Activated naive CD8-positive, alpha-beta T cell treated with anti-CD3 and anti-CD28 coated beads, Interleukin-2, amount 10 ng/mL, durations not matched to agents 7 days and 5 days (primary cell): Measurements from ENCODE around the gene UBA5. TPM values are rescaled to one million over a fixed set of nuclear protein-coding genes. Genes with fewer than 3 reads are reported as not detected.

Source experiments
- ATAC-seq: fragments of 150-1000 bp; cut with Tn5 transposase; one replicate; pipeline ENCODE4 v1.10.0; 2021; ENCODE audit warnings: low read depth, moderate library complexity
- POLR2A ChIA-PET: fragments of 350-600 bp; sonication (Branson Sonifier 250); formaldehyde crosslinking; loops from one replicate; lab custom pipeline; 2021; ENCODE audit warnings: antibody characterized with exemption; lab: Charles Lee
- DNase-seq: peaks from one replicate; pipeline ENCODE4 v3.0.0; 2021
- H3K27ac Mint-ChIP-seq: one replicate; pipeline ENCODE4 v1.8.0; 2022; ENCODE audit warnings: mild to moderate bottlenecking, mixed read lengths
- H3K27me3 Mint-ChIP-seq: one replicate; pipeline ENCODE4 v1.8.0; 2022; ENCODE audit warnings: mild to moderate bottlenecking, moderate library complexity, mixed read lengths
- H3K36me3 Mint-ChIP-seq: one replicate; pipeline ENCODE4 v1.8.0; 2021; ENCODE audit warnings: mild to moderate bottlenecking, mixed read lengths
- H3K4me1 Mint-ChIP-seq: one replicate; pipeline ENCODE4 v1.8.0; 2021; ENCODE audit warnings: mixed read lengths
- H3K4me3 Mint-ChIP-seq: one replicate; pipeline ENCODE4 v1.8.0; 2022; ENCODE audit warnings: mild to moderate bottlenecking, moderate library complexity, mixed read lengths
- H3K9me3 Mint-ChIP-seq: one replicate; pipeline ENCODE4 v1.8.0; 2021; ENCODE audit warnings: mixed read lengths
- total RNA-seq, 2 experiments: library from RNA; stranded (reverse); gene quantifications; one replicate each; pipeline ENCODE4 v1.2.3, GENCODE V29; 2021

UBA5 gene
- total RNA-seq, 2 experiments from 2014 or later = 33.6 to 43.3 TPM

DNA sequence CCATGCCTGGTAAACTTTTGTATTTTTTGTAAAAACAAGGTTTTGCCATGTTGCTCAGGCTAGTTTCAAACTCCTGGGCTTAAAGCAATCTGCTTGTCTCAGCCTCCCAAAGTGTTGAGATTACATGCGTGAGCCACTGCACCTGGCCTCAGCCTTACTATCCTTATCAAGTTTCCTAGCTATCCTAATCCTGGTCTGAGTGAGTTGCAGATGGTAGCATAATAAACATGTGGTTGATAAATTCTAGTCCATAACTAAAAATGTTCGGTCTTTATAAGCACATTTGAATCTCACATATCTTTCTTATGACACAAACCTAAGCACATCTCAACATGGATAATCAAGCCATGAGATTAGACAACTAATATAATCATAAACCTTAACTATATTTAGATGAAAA is 43.6 kb downstream of the UBA5 start:
- no peaks in the 10 kb centered on the region for H3K9me3 Mint-ChIP-seq
- H3K27ac Mint-ChIP-seq = no peak overlapping the region
- DNase-seq (no peak), ATAC-seq (no peak)
- peaks cover 21% of the 10 kb centered on the region for H3K36me3 Mint-ChIP-seq
- no peak overlapping the region for H3K4me3 Mint-ChIP-seq
- POLR2A ChIA-PET = no interaction called here
- H3K4me1 Mint-ChIP-seq = peaks cover 3% of the 10 kb centered on the region
- H3K27me3 Mint-ChIP-seq = no peaks in the 10 kb centered on the region

DNA sequence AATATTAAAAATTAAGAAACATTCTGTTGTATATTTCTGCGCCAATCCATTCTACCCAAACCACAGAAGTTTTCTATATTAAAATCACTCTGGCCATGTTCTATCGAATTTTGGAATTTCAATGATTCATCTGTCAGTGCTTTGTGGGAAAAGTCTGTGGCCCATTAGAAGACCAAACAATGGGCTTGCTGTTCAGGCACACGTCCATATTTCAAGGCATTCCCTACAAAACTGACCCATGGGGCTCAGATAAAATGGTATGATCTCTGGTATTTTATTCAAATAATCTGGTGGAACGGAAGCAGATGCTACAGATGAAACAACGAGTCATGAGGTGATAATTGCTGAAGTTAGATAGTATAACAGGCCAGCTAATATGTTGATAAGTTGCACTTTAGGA is 49.6 kb downstream of the UBA5 start:
- H3K27ac Mint-ChIP-seq = no peak overlapping the region
- no peak for ATAC-seq
- no peaks in the 10 kb centered on the region for H3K9me3 Mint-ChIP-seq
- POLR2A ChIA-PET = no interaction called here
- H3K4me3 Mint-ChIP-seq = no peak overlapping the region
- H3K4me1 Mint-ChIP-seq = peaks cover 2% of the 10 kb centered on the region
- H3K27me3 Mint-ChIP-seq = no peaks in the 10 kb centered on the region
- H3K36me3 Mint-ChIP-seq = peaks cover 13% of the 10 kb centered on the region
- no peak for DNase-seq

DNA sequence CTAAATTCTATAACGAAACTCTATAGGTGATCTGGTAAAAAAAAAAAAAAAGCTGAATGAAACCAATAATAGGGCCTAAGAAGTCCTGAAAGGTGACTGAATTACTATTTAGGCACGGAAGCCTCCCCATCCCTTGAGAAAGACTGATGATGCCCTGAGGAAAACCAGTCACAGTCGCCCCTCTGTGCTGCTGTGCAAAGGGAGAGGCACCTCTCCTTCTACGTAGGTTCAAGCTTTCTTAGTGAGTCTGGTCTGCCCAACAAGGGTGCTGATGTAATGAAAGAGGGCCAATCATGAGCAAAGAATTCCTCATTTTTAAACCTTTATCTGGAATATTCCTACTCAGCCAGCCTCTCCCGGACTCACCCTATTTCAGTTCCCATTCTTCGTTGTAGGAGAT is 50.2 kb downstream of the UBA5 start:
- H3K36me3 Mint-ChIP-seq = peaks cover 13% of the 10 kb centered on the region
- H3K27ac Mint-ChIP-seq = no peak overlapping the region
- H3K27me3 Mint-ChIP-seq = no peaks in the 10 kb centered on the region
- no peak for DNase-seq
- POLR2A ChIA-PET = no interaction called here
- peaks cover 2% of the 10 kb centered on the region for H3K4me1 Mint-ChIP-seq
- no peak overlapping the region for H3K4me3 Mint-ChIP-seq
- no peaks in the 10 kb centered on the region for H3K9me3 Mint-ChIP-seq
- ATAC-seq = no peak

DNA sequence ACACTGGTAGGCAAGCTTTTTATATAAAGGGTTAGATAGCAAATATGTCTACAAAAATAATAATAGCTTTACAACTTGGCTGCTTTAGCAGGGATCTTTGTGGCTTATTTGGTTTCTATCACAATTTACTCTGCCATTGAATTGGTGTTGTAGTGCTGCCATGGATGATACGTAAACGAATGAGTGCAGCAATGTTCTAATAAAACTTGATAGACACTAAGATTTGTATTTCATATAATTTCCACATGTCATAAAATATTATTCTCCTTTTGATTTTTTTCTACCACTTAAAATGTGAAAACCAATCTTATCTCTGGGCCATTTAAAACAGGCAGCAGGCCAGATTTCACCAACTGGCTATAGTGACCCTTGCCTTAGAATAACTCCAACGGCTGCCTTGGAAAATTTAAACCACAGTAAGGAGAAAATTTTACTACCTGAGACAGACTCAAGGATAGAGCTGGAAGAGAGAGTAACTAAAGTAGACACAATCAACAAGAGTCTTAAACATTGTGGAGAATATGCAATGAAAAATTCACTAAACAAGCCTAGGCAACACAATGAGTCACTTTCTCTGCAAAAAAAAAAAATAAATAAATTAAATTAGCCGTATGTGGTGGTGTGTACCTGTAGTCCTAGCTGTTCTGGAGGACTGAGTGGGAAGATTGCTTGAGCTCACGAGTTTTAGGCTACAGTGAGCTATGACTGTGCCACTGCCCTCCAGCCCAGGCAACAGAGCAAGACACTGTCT is 54.0 kb downstream of the UBA5 start:
- H3K36me3 Mint-ChIP-seq = peaks cover 21% of the 10 kb centered on the region
- no peaks in the 10 kb centered on the region for H3K9me3 Mint-ChIP-seq
- H3K4me1 Mint-ChIP-seq = no peaks in the 10 kb centered on the region

DNA sequence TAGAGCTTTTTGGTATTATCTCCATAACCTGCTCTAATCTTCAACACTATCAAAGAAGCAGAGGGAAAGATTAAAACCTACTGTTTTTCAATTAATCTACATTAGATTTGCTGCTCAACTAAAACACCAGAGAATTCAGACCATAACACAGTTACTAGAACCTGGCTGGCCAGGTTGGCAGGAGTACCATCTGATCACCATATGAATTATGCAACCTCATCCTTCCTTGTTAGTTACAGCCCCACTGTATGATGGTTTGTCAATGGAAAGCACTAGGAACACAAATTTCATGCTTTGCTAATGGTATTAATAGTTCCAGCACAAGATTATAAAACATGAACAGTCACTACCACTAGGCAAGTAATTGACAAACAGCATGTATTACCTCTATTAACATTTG is 56.2 kb downstream of the UBA5 start:
- no peak overlapping the region for H3K4me3 Mint-ChIP-seq
- H3K27me3 Mint-ChIP-seq = no peaks in the 10 kb centered on the region
- no peak overlapping the region for H3K27ac Mint-ChIP-seq
- H3K36me3 Mint-ChIP-seq = peaks cover 22% of the 10 kb centered on the region
- POLR2A ChIA-PET = no interaction called here
- DNase-seq = no peak
- ATAC-seq = no peak
- H3K9me3 Mint-ChIP-seq = no peaks in the 10 kb centered on the region
- peaks cover 11% of the 10 kb centered on the region for H3K4me1 Mint-ChIP-seq

More for the DNA sequence above, 54.0 kb downstream of the UBA5 start:
- DNase-seq (no peak), ATAC-seq (no peak)
- Mint-ChIP-seq H3K27me3 (no peaks in the 10 kb centered on the region), H3K27ac (no peak overlapping the region), H3K4me3 (no peak overlapping the region)
- POLR2A ChIA-PET = no interaction called here

DNA sequence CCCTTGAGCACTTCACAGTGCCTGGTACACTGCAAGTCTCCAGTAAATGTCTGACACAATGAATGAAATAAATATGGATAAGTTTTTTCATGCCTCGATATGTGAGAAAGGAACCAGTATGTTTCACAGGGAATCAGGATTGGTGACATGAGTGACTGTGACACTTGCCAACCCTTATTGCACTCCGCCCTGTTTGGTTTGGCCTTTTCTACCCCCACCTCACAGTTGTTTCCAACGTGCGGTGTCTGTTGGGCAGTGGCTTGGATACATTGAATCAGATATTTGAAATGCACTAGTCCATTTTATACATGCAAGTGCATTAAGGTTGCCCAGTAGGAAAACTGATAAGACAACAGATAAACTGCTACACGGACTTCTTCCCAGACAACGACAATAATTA is 60.1 kb downstream of the UBA5 start:
- DNase-seq (no peak), ATAC-seq (no peak)
- Mint-ChIP-seq H3K27ac (peak overlapping the region; percentile 11), H3K4me3 (peak overlapping the region; percentile 96), H3K9me3 (no peaks in the 10 kb centered on the region), H3K27me3 (no peaks in the 10 kb centered on the region), H3K4me1 (peaks cover 17% of the 10 kb centered on the region), H3K36me3 (peaks cover 22% of the 10 kb centered on the region)
- POLR2A ChIA-PET = no interaction called here

DNA sequence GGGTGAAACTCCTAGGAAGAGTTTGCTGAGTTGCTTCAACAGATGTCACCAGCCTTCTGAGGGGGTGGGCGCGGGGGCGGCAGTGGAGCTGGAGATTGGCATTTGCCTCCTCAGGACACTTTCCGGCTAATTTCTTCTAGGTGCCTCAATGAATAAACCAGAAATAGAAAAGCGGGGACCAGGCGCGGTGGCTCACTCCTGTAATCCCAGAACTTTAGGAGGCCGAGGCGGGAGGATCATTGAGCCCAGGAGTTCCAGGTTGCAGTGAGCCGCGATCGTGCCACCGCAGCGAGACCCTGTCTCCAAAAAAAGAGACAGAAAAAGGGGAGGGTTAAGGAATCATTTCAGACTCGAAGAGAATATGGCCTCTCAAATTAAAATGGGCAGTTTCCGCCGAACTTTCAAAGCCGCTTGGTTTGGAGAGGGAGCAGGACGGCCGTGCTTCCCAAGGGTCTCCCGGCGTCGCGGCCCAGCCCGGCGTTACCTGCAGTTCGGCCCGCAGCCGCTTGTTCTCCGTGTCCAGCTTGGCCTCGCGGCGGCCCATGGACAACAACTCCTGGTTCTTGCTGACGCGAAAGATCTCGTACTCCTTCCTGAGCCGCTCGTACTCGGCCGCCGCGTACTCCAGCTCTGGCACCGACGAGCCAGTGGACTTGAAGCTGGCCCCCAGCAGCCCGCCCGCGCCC is 61.5 kb downstream of the UBA5 start:
- Mint-ChIP-seq H3K4me1 (peaks cover 17% of the 10 kb centered on the region), H3K36me3 (peaks cover 15% of the 10 kb centered on the region), H3K27me3 (no peaks in the 10 kb centered on the region), H3K4me3 (peak overlapping the region; percentile 96), H3K9me3 (no peaks in the 10 kb centered on the region), H3K27ac (peak overlapping the region; percentile 90)
- POLR2A ChIA-PET = no interaction called here
- no peak for DNase-seq
- peak; percentile 37 for ATAC-seq

DNA sequence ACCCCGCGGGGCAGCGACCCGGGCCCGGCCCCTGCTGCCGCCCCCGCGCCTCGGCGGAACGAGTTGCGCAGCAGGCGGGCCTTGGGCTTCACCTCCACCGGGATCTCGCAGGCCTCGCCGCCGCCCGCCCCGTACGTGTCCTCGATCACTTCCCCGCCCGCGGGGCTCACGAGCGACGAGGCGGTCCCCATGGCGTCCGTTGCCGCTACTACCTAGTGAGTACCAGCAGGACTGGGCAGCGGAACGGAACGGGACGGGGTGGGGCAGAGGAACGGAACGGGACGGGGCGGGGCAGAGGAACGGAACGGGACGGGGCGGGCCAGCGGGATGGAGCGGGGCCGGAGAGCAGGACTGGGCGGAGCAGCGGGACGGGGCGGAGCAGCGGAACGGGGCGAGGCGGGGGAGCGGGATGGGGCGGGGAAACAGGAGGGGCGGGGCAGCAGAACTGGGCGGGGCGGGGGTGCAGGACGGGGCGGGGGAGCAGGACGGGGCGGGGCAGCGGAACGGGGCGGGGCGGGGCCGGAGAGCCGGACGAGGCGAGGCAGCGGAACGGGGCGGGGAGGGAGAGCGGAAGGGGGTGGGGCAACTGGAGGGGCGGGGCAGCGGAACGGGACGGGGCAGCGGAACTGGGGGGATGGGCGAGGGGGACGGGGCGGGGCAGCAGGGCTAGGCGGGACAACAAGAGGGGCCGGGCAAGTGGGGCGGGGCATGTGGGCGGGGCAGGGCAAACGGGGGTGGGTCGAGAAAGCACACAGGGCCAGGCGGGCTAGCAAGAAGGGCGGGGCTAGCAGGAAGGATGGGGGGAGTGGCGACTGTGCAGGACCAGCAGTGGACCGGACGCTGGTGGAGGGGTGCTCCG is 62.3 kb downstream of the UBA5 start, which contains the start of gene NPHP3:
NPHP3 (minus strand) TSS at position 245 of the 859 bp plus-strand sequence; CDS start at position 191, 54 bp downstream.
- peak within 1 kb of the TSS; percentile 96 for H3K4me3 Mint-ChIP-seq
- H3K36me3 Mint-ChIP-seq = peaks cover 13% of the 10 kb centered on the region
- H3K4me1 Mint-ChIP-seq = peaks cover 17% of the 10 kb centered on the region
- H3K27me3 Mint-ChIP-seq = no peaks in the 10 kb centered on the region
- ATAC-seq (peak; percentile 83), DNase-seq (peak; percentile 89)
- H3K9me3 Mint-ChIP-seq = no peaks in the 10 kb centered on the region
- H3K27ac Mint-ChIP-seq = peak within 1 kb of the TSS; percentile 90
- POLR2A ChIA-PET = interaction anchor here (0.8 to 1.8 kb wide), 2 partner anchors 726 to 850 kb away, joined by 3 to 7 read pairs; no protein-coding TSS in a partner anchor

DNA sequence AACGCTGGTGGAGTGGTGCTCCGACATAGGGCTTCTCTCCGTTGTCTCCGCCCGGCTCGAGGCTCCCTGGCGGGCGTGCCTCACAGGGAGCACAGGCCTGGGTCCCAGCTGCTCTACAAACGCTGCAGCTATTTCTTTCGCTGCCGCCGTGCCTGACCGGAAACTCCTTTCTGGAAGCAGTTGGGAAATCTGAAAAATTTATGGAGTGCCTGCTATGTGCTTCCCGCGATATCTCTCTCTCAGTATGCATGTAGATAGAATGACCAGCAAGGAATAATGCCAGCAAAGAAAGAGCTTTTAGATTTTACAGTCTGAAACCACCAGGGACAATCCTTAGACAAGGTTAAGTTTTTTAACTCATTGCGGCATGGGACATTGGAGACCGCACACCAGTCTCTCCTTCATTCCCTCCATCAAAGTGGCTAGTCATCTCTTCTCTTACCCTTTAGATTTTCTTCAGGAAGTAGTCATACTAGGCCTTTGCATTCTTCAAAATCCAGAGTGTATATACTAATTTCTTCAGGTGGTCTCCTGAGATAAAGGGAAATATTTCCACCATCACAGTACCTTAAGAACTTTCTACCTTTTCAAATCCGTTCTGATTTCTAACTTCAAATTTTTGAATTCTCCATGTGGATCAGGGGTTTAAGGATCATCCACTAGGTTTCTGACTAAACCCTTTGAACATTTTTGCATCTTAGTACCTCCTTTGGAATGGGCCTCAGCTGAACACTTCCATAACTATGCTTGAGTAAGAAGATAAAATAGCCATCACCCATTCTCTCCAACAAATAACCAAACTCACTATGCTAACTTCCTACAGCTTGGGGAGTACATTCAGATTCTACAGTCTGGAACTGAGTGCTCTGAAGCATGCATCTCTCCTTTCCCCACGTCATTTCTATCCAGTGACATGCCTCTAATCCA is 63.2 kb downstream of the UBA5 start:
- POLR2A ChIA-PET = interaction anchor here (0.6 to 1.8 kb wide), 3 partner anchors 306 to 849 kb away, joined by 3 to 7 read pairs (median 3); partner anchors contain the start of gene DNAJC13
- H3K27ac Mint-ChIP-seq = peak overlapping the region; percentile 71
- no peaks in the 10 kb centered on the region for H3K9me3 Mint-ChIP-seq
- peak overlapping the region; percentile 86 for H3K4me3 Mint-ChIP-seq
- DNase-seq = no peak
- H3K27me3 Mint-ChIP-seq = peaks cover 5% of the 10 kb centered on the region
- peaks cover 17% of the 10 kb centered on the region for H3K4me1 Mint-ChIP-seq
- ATAC-seq = no peak
- peaks cover 12% of the 10 kb centered on the region for H3K36me3 Mint-ChIP-seq

DNA sequence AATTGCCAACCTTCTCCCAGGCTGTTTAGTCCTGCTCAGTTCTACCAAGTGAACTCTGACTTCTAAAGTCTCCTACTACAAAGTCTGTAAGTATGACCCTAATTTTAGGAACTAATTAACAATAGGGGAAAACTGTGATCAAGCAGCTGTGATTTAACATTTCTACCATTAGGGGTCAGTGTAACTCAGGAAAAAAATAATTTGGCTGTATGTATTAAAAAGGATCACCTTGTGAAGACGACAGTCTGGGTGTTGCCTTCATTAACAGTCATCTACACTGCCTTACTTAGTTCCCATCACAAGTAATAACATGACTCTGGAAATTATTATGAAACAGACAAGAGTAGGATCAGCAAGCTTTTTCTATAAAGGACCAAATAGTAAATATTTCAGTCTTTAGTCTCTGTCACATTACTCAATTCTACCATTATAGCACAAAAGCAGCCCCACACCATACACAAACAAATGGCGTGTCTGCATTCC is 66.3 kb downstream of the UBA5 start:
- Mint-ChIP-seq H3K9me3 (no peaks in the 10 kb centered on the region), H3K27ac (no peak overlapping the region), H3K4me1 (peaks cover 6% of the 10 kb centered on the region), H3K4me3 (no peak overlapping the region), H3K36me3 (no peaks in the 10 kb centered on the region), H3K27me3 (peaks cover 21% of the 10 kb centered on the region)
- POLR2A ChIA-PET = no interaction called here
- no peak for ATAC-seq
- DNase-seq = no peak
